WERI-Rb-1 (cell line): Measurements from ENCODE around the gene IFT80.

Experiments
- DNase-seq: peaks from one replicate; pipeline ENCODE4 v3.0.0-alpha.2; 2020
- H3K27ac ChIP-seq: fragments of 250-450 bp; sonication (Bioruptor Pico); 2 replicates; pipeline ENCODE4 v1.5.1; 2020; ENCODE audit warnings: mild to moderate bottlenecking, moderate library complexity
- H3K27me3 ChIP-seq: fragments of 250-450 bp; sonication (Bioruptor Pico); 2 replicates; pipeline ENCODE4 v1.5.1; 2021; ENCODE audit warnings: mild to moderate bottlenecking, low read depth, moderate library complexity; ENCODE audit not compliant: insufficient read depth, severe bottlenecking
- H3K36me3 ChIP-seq: fragments of 250-450 bp; sonication (Bioruptor Pico); 2 replicates; pipeline ENCODE4 v1.5.1; 2020; ENCODE audit warnings: mild to moderate bottlenecking, moderate library complexity
- H3K4me3 ChIP-seq: 2 replicates; pipeline ENCODE4 v1.5.1; 2011; ENCODE audit warnings: low read depth, mild to moderate bottlenecking, control low read depth, low read length
- H3K9me3 ChIP-seq: fragments of 250-450 bp; sonication (Bioruptor Pico); 2 replicates; pipeline ENCODE4 v1.5.1; 2021; ENCODE audit warnings: mild to moderate bottlenecking, moderate library complexity; ENCODE audit not compliant: severe bottlenecking
- TF ChIP-seq, protein P1 (sequence below): IDR thresholded peaks from 2 replicates; pipeline ENCODE4 v1.5.1; 2011; ENCODE audit warnings: low read depth, mild to moderate bottlenecking, control low read depth, inconsistent platforms, low read length

IFT80 gene

GRCh38 chr3:160213191-160213590 lies 185.8 kb downstream of the IFT80 start:
- Histone ChIP-seq H3K9me3 (no peaks in the 10 kb centered on the region), H3K27me3 (no peaks in the 10 kb centered on the region), H3K4me3 (no peak overlapping the region), H3K36me3 (no peaks in the 10 kb centered on the region), H3K27ac (no peak overlapping the region)
- DNase-seq: no peak
- TF ChIP-seq, protein P1, sequence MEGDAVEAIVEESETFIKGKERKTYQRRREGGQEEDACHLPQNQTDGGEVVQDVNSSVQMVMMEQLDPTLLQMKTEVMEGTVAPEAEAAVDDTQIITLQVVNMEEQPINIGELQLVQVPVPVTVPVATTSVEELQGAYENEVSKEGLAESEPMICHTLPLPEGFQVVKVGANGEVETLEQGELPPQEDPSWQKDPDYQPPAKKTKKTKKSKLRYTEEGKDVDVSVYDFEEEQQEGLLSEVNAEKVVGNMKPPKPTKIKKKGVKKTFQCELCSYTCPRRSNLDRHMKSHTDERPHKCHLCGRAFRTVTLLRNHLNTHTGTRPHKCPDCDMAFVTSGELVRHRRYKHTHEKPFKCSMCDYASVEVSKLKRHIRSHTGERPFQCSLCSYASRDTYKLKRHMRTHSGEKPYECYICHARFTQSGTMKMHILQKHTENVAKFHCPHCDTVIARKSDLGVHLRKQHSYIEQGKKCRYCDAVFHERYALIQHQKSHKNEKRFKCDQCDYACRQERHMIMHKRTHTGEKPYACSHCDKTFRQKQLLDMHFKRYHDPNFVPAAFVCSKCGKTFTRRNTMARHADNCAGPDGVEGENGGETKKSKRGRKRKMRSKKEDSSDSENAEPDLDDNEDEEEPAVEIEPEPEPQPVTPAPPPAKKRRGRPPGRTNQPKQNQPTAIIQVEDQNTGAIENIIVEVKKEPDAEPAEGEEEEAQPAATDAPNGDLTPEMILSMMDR: no peak

DNA sequence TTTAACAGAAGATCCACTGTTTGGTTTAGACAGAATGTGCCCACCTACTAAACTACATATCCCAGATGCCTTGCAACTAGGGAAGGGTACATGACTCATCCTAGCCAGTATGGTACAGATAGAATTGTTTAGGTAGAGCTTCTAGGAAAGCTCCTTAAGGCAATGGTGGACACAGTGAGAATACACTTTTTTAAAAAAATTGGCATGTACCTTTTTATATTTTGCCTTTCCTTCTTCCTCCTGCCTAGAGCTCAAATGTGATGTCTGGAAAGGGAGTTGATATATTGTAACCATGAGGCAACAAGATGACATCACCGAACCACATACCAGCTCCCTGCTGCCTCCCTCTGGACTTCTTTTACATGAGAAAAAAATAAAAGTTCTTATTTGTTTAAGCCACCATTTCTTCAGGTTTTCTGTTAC lies 188.2 kb downstream of the IFT80 start:
- TF ChIP-seq, protein P1: peak; percentile 15; the same call in 1 of the 2 replicates
- no peaks in the 10 kb centered on the region for H3K9me3 ChIP-seq
- H3K27me3 ChIP-seq: no peaks in the 10 kb centered on the region
- H3K27ac ChIP-seq: no peak overlapping the region
- no peaks in the 10 kb centered on the region for H3K36me3 ChIP-seq
- H3K4me3 ChIP-seq: no peak overlapping the region
- DNase-seq: no peak

GRCh38 chr3:160210341-160210740 lies 188.7 kb downstream of the IFT80 start:
- Histone ChIP-seq H3K27me3 (no peaks in the 10 kb centered on the region), H3K4me3 (no peak overlapping the region), H3K27ac (no peak overlapping the region), H3K9me3 (no peaks in the 10 kb centered on the region), H3K36me3 (no peaks in the 10 kb centered on the region)
- TF ChIP-seq, protein P1: no peak
- no peak for DNase-seq
